ENCODE measurements around the gene ITPR2. TPM values are rescaled to one million over a fixed set of nuclear protein-coding genes. Genes with fewer than 3 reads are reported as not detected.

Gene ITPR2
- polyA plus RNA-seq, 1 of the 3 experiments (the other 2 are of a cell fraction), result 2.3 TPM

GRCh38 chr12:26744697-26745440 is 88.1 kb downstream of the ITPR2 start (continued):
- TF ChIP-seq REST (IDR thresholded peaks at IDR 0.05; ENCODE audit: low read depth, low read length) (0 out of 2 replicates have a peak, but pooled peaks have one; percentile 9), RCOR1 (IDR thresholded peaks at IDR 0.05; ENCODE audit: low read length) (peak; percentile 59; the same call in 1 of the 2 replicates), TEAD4 (IDR thresholded peaks at IDR 0.05; ENCODE audit: borderline replicate concordance, insufficient read depth) (peak; percentile 63; the same call in 1 of the 2 replicates), YY1 (IDR thresholded peaks at IDR 0.05; ENCODE audit: low read depth) (no peak), FOSL2 (IDR thresholded peaks at IDR 0.05; ENCODE audit: borderline replicate concordance, low read depth) (no peak), FOXJ3 (CRISPR knock-in tag; IDR thresholded peaks at IDR 0.05) (peak; percentile 74; the same call in 1 of the 2 replicates), POLR2AphosphoS5 (IDR thresholded peaks at IDR 0.05; ENCODE audit: low read depth, low read length) (peak; percentile 86), TAF1 (IDR thresholded peaks at IDR 0.05; ENCODE audit: borderline replicate concordance, low read depth, low read length) (no peak), MXI1 (IDR thresholded peaks at IDR 0.05; ENCODE audit: low read depth, low read length) (no peak), RFX5 (IDR thresholded peaks at IDR 0.05; ENCODE audit: low read length) (no peak), MEF2A (IDR thresholded peaks at IDR 0.05; ENCODE audit: borderline replicate concordance, low read depth) (no peak), NRF1 (IDR thresholded peaks at IDR 0.05; ENCODE audit: low read depth, low read length) (no peak), EZH2phosphoT487 (IDR thresholded peaks at IDR 0.05; ENCODE audit: borderline replicate concordance, low read depth) (no peak)

GRCh38 chr12:26744042-26744626 is 88.9 kb downstream of the ITPR2 start:
- Histone ChIP-seq H3K27ac (ENCODE audit: low read depth in 2 of 2, low read length in 1 of 2) (peak overlapping the region; percentile 66 to 93), H3K27me3 (ENCODE audit: insufficient read depth) (no peaks in the 10 kb centered on the region), H3K4me2 (no peak overlapping the region), H4K20me1 (ENCODE audit: insufficient read depth) (no peaks in the 10 kb centered on the region), H3K4me3 (ENCODE audit: low read depth in 2 of 2, low read length in 1 of 2) (no peak overlapping the region), H3K9me3 (peaks cover 5% of the 10 kb centered on the region), H3F3A (replicated peaks; ENCODE audit: insufficient read depth) (peaks cover 28% of the 10 kb centered on the region), H3K36me3 (replicated peaks in 1 of 2; ENCODE audit: control insufficient read depth in 1 of 2, insufficient read depth in 2 of 2, low read length in 1 of 2) (no peaks in the 10 kb centered on the region), H3K4me1 (ENCODE audit: control insufficient read depth in 1 of 2, insufficient read depth in 2 of 2, low read depth in 1 of 2, low read length in 1 of 2) (peaks cover 22 to 27% of the 10 kb centered on the region in 2 experiments), H2AFZ (ENCODE audit: low read depth) (no peak overlapping the region), H3K9me2 (no peaks in the 10 kb centered on the region), H3K79me2 (ENCODE audit: insufficient read depth) (no peaks in the 10 kb centered on the region), H3K9ac (no peak overlapping the region)
- DNase-seq, result no peak
- 79% methylated on average over 5 of the region's 5 CpGs for WGBS (ENCODE audit: low lambda C conversion rate)
- ChIA-PET POLR2A (no interaction called here), CTCF (interaction anchor here (0.9 kb wide), 1 partner anchor 89 kb away, joined by 3 read pairs; no protein-coding TSS in a partner anchor)
- no peak for TF ChIP-seq MXI1 (IDR thresholded peaks at IDR 0.05; ENCODE audit: low read depth, low read length)
- no peak for TF ChIP-seq RXRA (IDR thresholded peaks at IDR 0.05; ENCODE audit: borderline replicate concordance, low read depth)
- TF ChIP-seq FOSL2 (IDR thresholded peaks at IDR 0.05; ENCODE audit: borderline replicate concordance, low read depth), result no peak
- no peak for TF ChIP-seq TCF12 (IDR thresholded peaks at IDR 0.05)
- no peak for TF ChIP-seq MEF2A (IDR thresholded peaks at IDR 0.05; ENCODE audit: borderline replicate concordance, low read depth)
- TF ChIP-seq, protein P1, sequence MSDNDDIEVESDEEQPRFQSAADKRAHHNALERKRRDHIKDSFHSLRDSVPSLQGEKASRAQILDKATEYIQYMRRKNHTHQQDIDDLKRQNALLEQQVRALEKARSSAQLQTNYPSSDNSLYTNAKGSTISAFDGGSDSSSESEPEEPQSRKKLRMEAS (IDR thresholded peaks at IDR 0.05; ENCODE audit: low read depth), result no peak
- no peak for TF ChIP-seq PBX3 (IDR thresholded peaks at IDR 0.05)
- TF ChIP-seq IRF3 (IDR thresholded peaks at IDR 0.05; ENCODE audit: low read depth, low read length), result no peak
- TF ChIP-seq, protein P2, sequence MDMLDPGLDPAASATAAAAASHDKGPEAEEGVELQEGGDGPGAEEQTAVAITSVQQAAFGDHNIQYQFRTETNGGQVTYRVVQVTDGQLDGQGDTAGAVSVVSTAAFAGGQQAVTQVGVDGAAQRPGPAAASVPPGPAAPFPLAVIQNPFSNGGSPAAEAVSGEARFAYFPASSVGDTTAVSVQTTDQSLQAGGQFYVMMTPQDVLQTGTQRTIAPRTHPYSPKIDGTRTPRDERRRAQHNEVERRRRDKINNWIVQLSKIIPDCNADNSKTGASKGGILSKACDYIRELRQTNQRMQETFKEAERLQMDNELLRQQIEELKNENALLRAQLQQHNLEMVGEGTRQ (IDR thresholded peaks at IDR 0.05; ENCODE audit: borderline replicate concordance, low read depth, low read length), result no peak
- TF ChIP-seq RFX5 (IDR thresholded peaks at IDR 0.05; ENCODE audit: low read length), result no peak
- TF ChIP-seq YY1 (IDR thresholded peaks at IDR 0.05; ENCODE audit: low read depth), result no peak
- no peak for TF ChIP-seq EZH2phosphoT487 (IDR thresholded peaks at IDR 0.05; ENCODE audit: borderline replicate concordance, low read depth)
- no peak for TF ChIP-seq FOXJ3 (CRISPR knock-in tag; IDR thresholded peaks at IDR 0.05)
- no peak for TF ChIP-seq EP300 (IDR thresholded peaks at IDR 0.05; ENCODE audit: borderline replicate concordance in 1 of 2, low read depth in 1 of 2, low read length in 1 of 2)
